H9 (cell line): ENCODE results near the gene RABGAP1. TPM values are rescaled to one million over a fixed set of nuclear protein-coding genes. Genes with fewer than 3 reads are reported as not detected.

Experiments
- DNase-seq: peaks from one replicate; pipeline ENCODE4 v3.0.0-alpha.2; 2017
- H2AFZ ChIP-seq: one replicate; pipeline ENCODE4 v1.6.1; 2013; ENCODE audit warnings: mild to moderate bottlenecking, low read length, control low read depth, moderate library complexity
- H2AK5ac ChIP-seq: 2 replicates; pipeline ENCODE4 v1.6.1; 2013; ENCODE audit warnings: low read length, control low read depth, mixed read lengths; ENCODE audit not compliant: insufficient read length
- H2BK120ac ChIP-seq: one replicate; pipeline ENCODE4 v1.6.1; 2013; ENCODE audit warnings: low read depth, mild to moderate bottlenecking, low read length, control low read depth, inconsistent platforms; ENCODE audit not compliant: poor library complexity, severe bottlenecking
- H2BK12ac ChIP-seq: 2 replicates; pipeline ENCODE4 v1.6.1; 2013; ENCODE audit warnings: low read length, control low read depth, mixed read lengths, low read depth; ENCODE audit not compliant: insufficient read length
- H2BK15ac ChIP-seq: 2 replicates; pipeline ENCODE4 v1.6.1; 2013; ENCODE audit warnings: low read depth, low read length, control low read depth
- H2BK20ac ChIP-seq: one replicate; pipeline ENCODE4 v1.6.1; 2013; ENCODE audit warnings: low read depth, mild to moderate bottlenecking, low read length, control low read depth, inconsistent platforms; ENCODE audit not compliant: poor library complexity, severe bottlenecking
- H2BK5ac ChIP-seq: 2 replicates; pipeline ENCODE4 v1.6.1; 2013; ENCODE audit warnings: low read length, control low read depth, mixed read lengths; ENCODE audit not compliant: insufficient read length
- H3K14ac ChIP-seq: 2 replicates; pipeline ENCODE4 v1.6.1; 2013; ENCODE audit warnings: low read length, control low read depth; ENCODE audit not compliant: insufficient read depth
- H3K18ac ChIP-seq: 2 replicates; pipeline ENCODE4 v1.6.1; 2013; ENCODE audit warnings: low read depth, mild to moderate bottlenecking, mixed read lengths, low read length, control low read depth; ENCODE audit not compliant: insufficient read length
- H3K23ac ChIP-seq: 2 replicates; pipeline ENCODE4 v1.6.1; 2013; ENCODE audit warnings: low read length, control low read depth, mixed read lengths, low read depth; ENCODE audit not compliant: insufficient read length
- H3K23me2 ChIP-seq: 2 replicates; pipeline ENCODE4 v1.6.1; 2013; ENCODE audit warnings: low read depth, mild to moderate bottlenecking, mixed read lengths, low read length, control low read depth; ENCODE audit not compliant: insufficient read length, poor library complexity, severe bottlenecking
- H3K27ac ChIP-seq: 2 replicates; pipeline ENCODE4 v1.5.1; 2013; ENCODE audit warnings: low read length, control low read depth, mixed read lengths, low read depth; ENCODE audit not compliant: insufficient read length
- H3K27me3 ChIP-seq: 2 replicates; pipeline ENCODE4 v1.6.1; 2013; ENCODE audit warnings: low read length, control low read depth, inconsistent platforms; ENCODE audit not compliant: insufficient read depth
- H3K4ac ChIP-seq: 2 replicates; pipeline ENCODE4 v1.6.1; 2013; ENCODE audit warnings: low read depth, mild to moderate bottlenecking, control low read depth, inconsistent platforms, low read length, moderate library complexity
- H3K4me1 ChIP-seq: 2 replicates; pipeline ENCODE4 v1.6.1; 2013; ENCODE audit warnings: low read length, control low read depth, inconsistent platforms; ENCODE audit not compliant: insufficient read depth
- H3K4me2 ChIP-seq: 2 replicates; pipeline ENCODE4 v1.6.1; 2013; ENCODE audit warnings: low read length, control low read depth, mixed read lengths; ENCODE audit not compliant: insufficient read length, insufficient read depth
- H3K56ac ChIP-seq: 2 replicates; pipeline ENCODE4 v1.6.1; 2013; ENCODE audit warnings: low read depth, mild to moderate bottlenecking, mixed read lengths, low read length, control low read depth; ENCODE audit not compliant: insufficient read length
- H3K79me1 ChIP-seq: 2 replicates; pipeline ENCODE4 v1.6.1; 2013; ENCODE audit warnings: low read depth, mild to moderate bottlenecking, moderate library complexity, low read length, control low read depth, inconsistent platforms; ENCODE audit not compliant: insufficient read depth, poor library complexity, severe bottlenecking
- H3K79me2 ChIP-seq: 2 replicates; pipeline ENCODE4 v1.6.1; 2013; ENCODE audit warnings: low read length, control low read depth, inconsistent platforms; ENCODE audit not compliant: insufficient read depth
- H3K9ac ChIP-seq: 2 replicates; pipeline ENCODE4 v1.6.1; 2013; ENCODE audit warnings: low read length, control low read depth, mixed read lengths; ENCODE audit not compliant: insufficient read length; ENCODE audit errors: extremely low read depth
- H3K9me3 ChIP-seq: one replicate; pipeline ENCODE4 v1.6.1; 2013; ENCODE audit warnings: low read depth, low read length, inconsistent platforms; ENCODE audit not compliant: control insufficient read depth
- H3T11ph ChIP-seq: one replicate; pipeline ENCODE4 v1.6.1; 2013; ENCODE audit warnings: mild to moderate bottlenecking, low read length, control low read depth, inconsistent platforms
- H4K20me1 ChIP-seq: one replicate; pipeline ENCODE4 v1.6.1; 2013; ENCODE audit not compliant: control insufficient read depth, insufficient read length, insufficient read depth
- H4K5ac ChIP-seq: 2 replicates; pipeline ENCODE4 v1.6.1; 2013; ENCODE audit warnings: low read depth, mild to moderate bottlenecking, mixed read lengths, low read length, control low read depth; ENCODE audit not compliant: insufficient read length
- H4K8ac ChIP-seq: replicated peaks from 2 replicates; pipeline ENCODE4 v1.6.1; 2013; ENCODE audit warnings: low read length, control low read depth, mixed read lengths, low read depth; ENCODE audit not compliant: insufficient read length
- H4K91ac ChIP-seq: 2 replicates; pipeline ENCODE4 v1.6.1; 2013; ENCODE audit warnings: low read depth, mild to moderate bottlenecking, moderate library complexity, mixed read lengths, low read length, control low read depth; ENCODE audit not compliant: insufficient read length
- H3K27ac Mint-ChIP-seq, 3 experiments: 2 replicates in 2 of 3; 3 replicates in 1 of 3; pipeline ENCODE4 v1.8.0; 2020 to 2021; ENCODE audit warnings: mixed read lengths in 3 of 3, mild to moderate bottlenecking in 1 of 3, moderate library complexity in 1 of 3
- H3K27me3 Mint-ChIP-seq: 2 replicates; pipeline ENCODE4 v1.8.0; 2021; ENCODE audit warnings: low read depth, mild to moderate bottlenecking, moderate library complexity, mixed read lengths
- H3K36me3 Mint-ChIP-seq, 3 experiments: 2 replicates in 2 of 3; 3 replicates in 1 of 3; pipeline ENCODE4 v1.8.0; 2020 to 2021; ENCODE audit warnings: low read depth in 3 of 3, mixed read lengths in 3 of 3; ENCODE audit not compliant: insufficient read depth in 1 of 3
- H3K4me1 Mint-ChIP-seq, 2 experiments: 2 replicates each; pipeline ENCODE4 v1.8.0; 2020; ENCODE audit warnings: mixed read lengths in 2 of 2
- H3K4me3 Mint-ChIP-seq, 2 experiments: 2 replicates in 1 of 2; 3 replicates in 1 of 2; pipeline ENCODE4 v1.8.0; 2020 to 2021; ENCODE audit warnings: mild to moderate bottlenecking in 2 of 2, mixed read lengths in 2 of 2, moderate library complexity in 1 of 2
- H3K9me3 Mint-ChIP-seq, 2 experiments: 2 replicates in 1 of 2; 3 replicates in 1 of 2; pipeline ENCODE4 v1.8.0; 2020; ENCODE audit warnings: mild to moderate bottlenecking in 2 of 2, mixed read lengths in 2 of 2, moderate library complexity in 1 of 2
- CTCF ChIP-seq: fragments of 200-600 bp; sonication (generic); conservative IDR thresholded peaks from 3 replicates; pipeline ENCODE4 v1.8.0; 2021; ENCODE audit warnings: antibody characterized with exemption, mild to moderate bottlenecking
- WGBS: extraction: QIAGEN DNeasy Blood & Tissue Kit; methylation state at CpG from one replicate; pipeline ENCODE4 v1.1.7; 2013; ENCODE audit warnings: missing lambda C conversion rate, low lambda C conversion rate, mixed read lengths; ENCODE audit not compliant: insufficient read length; ENCODE audit errors: extremely low coverage; 5-methylcytosine and 5-hydroxymethylcytosine counted together
- total RNA-seq: library from RNA; stranded (reverse); gene quantifications from 2 replicates; pipeline ENCODE4 v1.2.1, GENCODE V29; 2021

RABGAP1 gene
- total RNA-seq, 1 experiment from 2014 or later = 31.6 TPM

DNA sequence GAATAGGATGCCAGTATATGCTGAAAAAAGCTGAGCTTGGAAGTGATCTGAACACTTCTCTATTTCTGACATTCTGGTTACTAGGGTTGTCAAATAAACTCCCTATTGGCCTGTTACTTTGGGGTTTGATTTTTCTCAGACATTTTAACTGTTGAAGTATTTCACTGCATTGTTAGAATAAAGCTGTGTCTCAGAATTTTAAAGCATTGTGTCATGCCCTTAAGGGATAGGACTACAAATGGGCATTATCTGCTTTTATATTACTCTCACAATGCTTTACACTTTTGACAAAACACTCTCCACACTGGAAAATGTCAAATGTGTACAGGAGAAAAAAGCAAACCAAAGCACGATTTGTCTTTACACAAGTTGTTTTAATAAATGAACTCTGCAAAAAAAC, 75.8 kb downstream of the RABGAP1 start:
- no peak for TF ChIP-seq CTCF
- no CpG with 5 or more reads among the region's 1 CpG for WGBS
- Histone ChIP-seq H3T11ph (no peak overlapping the region), H3K4ac (no peak overlapping the region), H3K27ac (no peak overlapping the region), H4K20me1 (no peaks in the 10 kb centered on the region), H3K9me3 (no peaks in the 10 kb centered on the region), H2BK20ac (no peak overlapping the region), H3K23ac (no peak overlapping the region), H2BK15ac (no peak overlapping the region), H4K5ac (no peak overlapping the region), H3K4me2 (no peak overlapping the region), H3K23me2 (no peaks in the 10 kb centered on the region), H4K91ac (no peak overlapping the region), H2BK5ac (no peak overlapping the region), H3K4me1 (no peaks in the 10 kb centered on the region), H2AK5ac (no peak overlapping the region), H3K56ac (no peak overlapping the region), H3K18ac (no peak overlapping the region), H3K9ac (no peak overlapping the region), H4K8ac (no peak overlapping the region), H3K79me2 (no peaks in the 10 kb centered on the region), H2BK120ac (no peak overlapping the region), H3K27me3 (no peaks in the 10 kb centered on the region), H2AFZ (no peak overlapping the region), H3K79me1 (no peaks in the 10 kb centered on the region), H2BK12ac (no peak overlapping the region), H3K14ac (no peak overlapping the region)
- no peak overlapping the region for H3K27ac Mint-ChIP-seq
- no peak overlapping the region for H3K4me3 Mint-ChIP-seq
- H3K36me3 Mint-ChIP-seq = peaks cover 21 to 62% (median 62%) of the 10 kb centered on the region in 3 experiments
- H3K9me3 Mint-ChIP-seq = no peaks in the 10 kb centered on the region
- no peak for DNase-seq
- H3K4me1 Mint-ChIP-seq = no peaks in the 10 kb centered on the region
- no peaks in the 10 kb centered on the region for H3K27me3 Mint-ChIP-seq
